SH-SY5Y (cell line): ENCODE results near the gene MED14.

Experiments used
- GATA2 ChIP-seq: IDR thresholded peaks from 2 replicates; pipeline ENCODE4 v1.6.1; 2011; ENCODE audit warnings: mild to moderate bottlenecking, low read depth, low read length
- GATA3 ChIP-seq: IDR thresholded peaks from 2 replicates; pipeline ENCODE4 v1.6.1; 2011; ENCODE audit warnings: low read depth, mild to moderate bottlenecking, low read length, moderate library complexity

GRCh38 chrX:40660381-40660780 is 75.0 kb downstream of the MED14 start:
- no peak for TF ChIP-seq GATA2
- no peak for TF ChIP-seq GATA3
